Dendritic cell treated with granulocyte-macrophage colony-stimulating factor and Interleukin-4, amounts not matched to agents 40 ng/mL and 50 ng/mL, for 4 days (primary cell): ENCODE data around the gene TOP2B.

ENCODE experiments used
- H3K27ac Mint-ChIP-seq: one replicate; pipeline ENCODE4 v1.8.0; 2022; ENCODE audit warnings: mild to moderate bottlenecking, mixed read lengths
- H3K27me3 Mint-ChIP-seq: one replicate; pipeline ENCODE4 v1.8.0; 2022; ENCODE audit warnings: mild to moderate bottlenecking, mixed read lengths
- H3K36me3 Mint-ChIP-seq: one replicate; pipeline ENCODE4 v1.8.0; 2022; ENCODE audit warnings: low read depth, mixed read lengths
- H3K4me1 Mint-ChIP-seq: one replicate; pipeline ENCODE4 v1.8.0; 2022; ENCODE audit warnings: low read depth, mixed read lengths
- H3K4me3 Mint-ChIP-seq: one replicate; pipeline ENCODE4 v1.8.0; 2022; ENCODE audit warnings: mild to moderate bottlenecking, moderate library complexity, mixed read lengths
- H3K9me3 Mint-ChIP-seq: one replicate; pipeline ENCODE4 v1.8.0; 2022; ENCODE audit warnings: mixed read lengths
- intact Hi-C: fragments of 100-400 bp; cut with micrococcal nuclease; formaldehyde crosslinking; loops from one replicate; pipeline ENCODE4 v1.15.0; 2022

The TOP2B gene

DNA sequence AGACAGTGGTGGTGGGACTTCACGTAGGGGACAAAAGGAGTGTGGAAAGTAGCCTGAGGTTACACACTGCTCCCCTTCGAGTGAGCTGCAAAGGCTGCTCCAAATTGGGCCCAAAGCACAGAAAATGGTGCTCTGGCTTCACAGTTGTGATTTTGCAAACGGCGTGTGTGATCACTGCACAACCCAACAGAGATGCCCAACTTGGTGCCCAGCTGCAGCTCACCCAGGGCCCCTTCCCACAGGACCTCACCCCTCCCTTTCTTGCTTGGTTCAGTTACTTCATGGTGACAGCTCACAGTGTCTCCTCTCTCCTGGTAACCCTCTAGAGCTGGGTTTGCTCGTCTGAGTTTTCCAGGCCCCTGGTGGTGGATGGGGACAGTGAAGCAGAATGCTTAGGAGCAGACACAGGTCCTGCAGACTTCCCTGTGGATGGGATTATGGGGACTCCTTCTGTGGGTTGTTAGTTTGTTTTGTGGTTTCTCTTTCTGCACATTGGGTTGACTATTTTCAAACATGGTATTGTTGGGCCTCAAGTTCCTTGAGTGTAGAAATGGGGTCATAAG is 98.3 kb downstream of the TOP2B start:
- Mint-ChIP-seq H3K36me3 (no peaks in the 10 kb centered on the region), H3K27me3 (no peaks in the 10 kb centered on the region), H3K9me3 (no peaks in the 10 kb centered on the region), H3K27ac (no peak overlapping the region), H3K4me3 (no peak overlapping the region), H3K4me1 (no peaks in the 10 kb centered on the region)
- intact Hi-C loops = no loop called here

DNA sequence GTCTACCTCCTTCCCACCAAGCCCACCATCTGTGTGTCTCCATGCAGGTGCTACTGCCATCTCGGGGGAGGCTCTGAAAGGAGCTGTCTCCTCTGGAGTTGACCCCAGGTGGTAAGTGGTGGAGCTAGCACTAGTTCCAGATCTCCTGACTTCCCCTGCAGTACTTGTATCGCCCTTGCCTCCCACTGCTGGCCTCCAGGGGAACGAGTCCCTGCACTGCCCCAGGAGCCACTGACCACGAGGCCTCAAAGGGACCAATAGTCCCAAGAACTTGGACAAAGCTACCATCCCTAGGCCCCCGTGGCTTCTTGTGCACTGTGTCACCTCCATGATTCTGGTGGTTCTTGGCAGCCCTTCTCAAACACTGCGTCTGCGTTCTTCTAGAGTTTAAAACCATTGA is 98.9 kb downstream of the TOP2B start:
- Mint-ChIP-seq H3K27ac (no peak overlapping the region), H3K9me3 (no peaks in the 10 kb centered on the region), H3K4me3 (no peak overlapping the region), H3K4me1 (no peaks in the 10 kb centered on the region), H3K27me3 (no peaks in the 10 kb centered on the region), H3K36me3 (no peaks in the 10 kb centered on the region)
- intact Hi-C loops = no loop called here

DNA sequence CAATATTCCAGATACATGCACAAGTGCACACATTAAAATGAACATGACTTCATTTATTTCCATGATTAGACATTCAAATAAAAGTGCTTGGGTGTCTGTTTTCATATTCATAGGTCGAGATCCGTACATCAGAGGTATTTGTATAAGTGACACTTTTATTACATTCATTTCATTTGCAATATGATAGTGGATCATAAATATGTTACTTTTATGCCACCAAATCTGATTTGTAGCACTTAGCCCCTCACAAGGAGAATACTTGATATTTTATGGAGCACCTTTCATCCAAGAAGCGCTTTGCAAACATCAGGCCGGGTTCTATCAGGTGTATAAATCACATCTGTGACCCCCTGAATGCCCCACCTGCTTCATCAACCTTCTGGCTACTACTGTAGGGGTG is 100.6 kb downstream of the TOP2B start:
- Mint-ChIP-seq H3K4me3 (no peak overlapping the region), H3K27me3 (no peaks in the 10 kb centered on the region), H3K27ac (no peak overlapping the region), H3K4me1 (no peaks in the 10 kb centered on the region), H3K36me3 (no peaks in the 10 kb centered on the region), H3K9me3 (no peaks in the 10 kb centered on the region)
- intact Hi-C loops = no loop called here

GRCh38 chr3:25563601-25564000 is 101.1 kb downstream of the TOP2B start:
- Mint-ChIP-seq H3K4me3 (no peak overlapping the region), H3K36me3 (no peaks in the 10 kb centered on the region)

DNA sequence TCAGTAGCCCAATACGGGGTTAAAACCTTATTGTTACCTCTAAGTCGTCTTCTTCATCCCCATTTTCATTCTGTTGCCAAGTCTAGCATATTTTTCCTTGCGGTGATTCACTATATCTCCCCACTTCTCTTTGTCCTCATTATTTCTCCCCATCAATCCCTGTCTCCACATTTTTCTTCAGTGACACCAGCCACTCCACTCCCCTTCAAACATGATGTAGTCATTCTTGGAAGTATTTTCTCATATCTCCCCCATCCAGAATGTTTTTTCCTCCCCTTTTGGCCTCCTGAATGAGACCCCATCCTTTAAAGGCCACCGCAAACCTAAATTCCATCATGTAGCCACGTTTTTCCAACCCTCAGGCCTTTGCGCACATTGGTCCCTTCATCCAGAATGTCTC is 105.9 kb downstream of the TOP2B start:
- intact Hi-C loops = no loop called here
- H3K36me3 Mint-ChIP-seq = no peaks in the 10 kb centered on the region

More at GRCh38 chr3:25563601-25564000, 101.1 kb downstream of the TOP2B start:
- intact Hi-C loops = no loop called here
- Mint-ChIP-seq H3K27ac (no peak overlapping the region), H3K27me3 (no peaks in the 10 kb centered on the region), H3K4me1 (no peaks in the 10 kb centered on the region), H3K9me3 (no peaks in the 10 kb centered on the region)

GRCh38 chr3:25558121-25558520 is 106.6 kb downstream of the TOP2B start:
- H3K36me3 Mint-ChIP-seq = no peaks in the 10 kb centered on the region
- no peaks in the 10 kb centered on the region for H3K9me3 Mint-ChIP-seq
- no peak overlapping the region for H3K27ac Mint-ChIP-seq
- intact Hi-C loops = no loop called here
- no peaks in the 10 kb centered on the region for H3K27me3 Mint-ChIP-seq
- H3K4me1 Mint-ChIP-seq = no peaks in the 10 kb centered on the region
- no peak overlapping the region for H3K4me3 Mint-ChIP-seq

More for the DNA sequence above, 105.9 kb downstream of the TOP2B start:
- H3K27me3 Mint-ChIP-seq = no peaks in the 10 kb centered on the region
- H3K4me3 Mint-ChIP-seq = no peak overlapping the region
- H3K9me3 Mint-ChIP-seq = no peaks in the 10 kb centered on the region
- H3K4me1 Mint-ChIP-seq = no peaks in the 10 kb centered on the region
- H3K27ac Mint-ChIP-seq = no peak overlapping the region

DNA sequence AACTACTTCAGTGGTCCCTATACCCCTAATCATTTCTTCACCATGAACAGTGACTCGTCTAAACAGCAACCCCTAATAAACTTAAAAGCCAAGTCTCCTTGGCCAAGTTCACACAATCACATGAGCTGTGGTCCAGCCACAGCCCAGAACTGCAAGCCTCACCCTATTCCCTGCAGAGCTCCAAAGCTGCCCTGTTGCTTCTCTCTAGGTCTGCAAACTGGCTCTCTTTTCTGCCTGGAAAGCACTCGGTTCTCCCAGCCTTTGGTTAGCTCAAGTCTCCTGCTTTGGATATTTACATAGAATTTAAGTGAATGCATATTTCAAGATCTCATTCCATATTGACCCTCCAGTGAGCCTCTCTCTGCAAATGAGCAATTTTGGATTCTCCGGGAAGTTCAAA is 107.0 kb downstream of the TOP2B start:
- Mint-ChIP-seq H3K4me1 (no peaks in the 10 kb centered on the region), H3K4me3 (no peak overlapping the region), H3K9me3 (no peaks in the 10 kb centered on the region), H3K36me3 (no peaks in the 10 kb centered on the region), H3K27ac (no peak overlapping the region), H3K27me3 (no peaks in the 10 kb centered on the region)
- intact Hi-C loops = no loop called here

DNA sequence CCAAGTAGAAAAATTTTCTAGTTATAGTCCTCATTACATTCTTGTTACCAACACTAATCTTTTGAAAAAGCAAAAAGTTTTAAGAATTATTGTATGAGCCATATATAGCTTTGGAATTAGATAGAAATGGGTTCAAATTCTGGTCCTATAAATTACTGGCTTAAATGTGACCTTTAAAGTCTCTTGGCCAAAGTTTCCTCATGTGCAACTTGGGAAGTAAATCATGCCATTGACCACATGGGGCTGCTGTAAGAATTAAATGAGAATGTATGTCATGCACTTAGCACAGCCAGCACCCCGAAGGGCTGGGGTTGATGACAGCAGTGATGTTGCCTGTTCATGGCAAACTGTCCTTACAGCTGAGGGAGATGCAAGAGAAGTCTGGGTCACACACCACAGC is 108.3 kb downstream of the TOP2B start:
- Mint-ChIP-seq H3K9me3 (no peaks in the 10 kb centered on the region), H3K27me3 (no peaks in the 10 kb centered on the region), H3K36me3 (no peaks in the 10 kb centered on the region), H3K4me1 (no peaks in the 10 kb centered on the region), H3K4me3 (no peak overlapping the region), H3K27ac (no peak overlapping the region)
- intact Hi-C loops = no loop called here

DNA sequence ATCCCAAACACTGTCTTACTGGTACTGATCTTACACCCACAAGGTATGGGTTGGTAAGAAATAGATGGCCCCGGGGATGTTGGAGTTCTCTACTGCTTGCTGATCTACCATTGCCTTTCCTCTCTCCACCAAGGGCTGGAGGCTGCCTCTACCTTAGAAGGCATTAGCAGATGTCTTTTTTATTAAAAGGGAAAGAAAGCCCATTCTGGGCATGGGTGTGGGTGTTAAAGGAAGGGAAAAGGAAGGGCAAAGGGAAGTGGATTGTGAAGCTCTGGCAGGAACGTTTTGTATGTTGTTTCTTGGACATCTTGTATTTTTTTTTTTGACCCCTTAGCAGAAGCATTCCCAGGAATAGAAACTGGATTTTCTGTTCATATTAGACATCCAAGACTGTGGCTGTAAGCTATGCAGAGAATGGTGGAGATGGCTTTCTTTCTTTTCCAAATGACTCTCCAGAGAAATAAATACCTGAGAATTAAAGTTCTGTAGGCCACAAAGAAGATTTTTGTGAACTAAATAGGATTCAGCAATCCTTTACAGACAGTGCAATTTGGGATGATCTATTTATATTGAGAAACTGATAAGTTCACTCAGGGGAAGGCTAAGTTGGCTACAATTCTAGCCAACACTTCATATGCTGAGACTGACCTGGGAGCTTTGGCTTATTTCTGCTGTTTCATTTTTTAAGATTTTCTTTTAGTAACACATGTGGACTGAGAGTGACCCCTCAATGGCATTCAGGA is 108.8 kb downstream of the TOP2B start:
- Mint-ChIP-seq H3K4me1 (no peaks in the 10 kb centered on the region), H3K4me3 (no peak overlapping the region), H3K27ac (no peak overlapping the region), H3K27me3 (no peaks in the 10 kb centered on the region), H3K9me3 (no peaks in the 10 kb centered on the region), H3K36me3 (no peaks in the 10 kb centered on the region)
- intact Hi-C loops = no loop called here

GRCh38 chr3:25554376-25554775 is 110.3 kb downstream of the TOP2B start:
- no peak overlapping the region for H3K27ac Mint-ChIP-seq
- H3K4me3 Mint-ChIP-seq = no peak overlapping the region
- no peaks in the 10 kb centered on the region for H3K36me3 Mint-ChIP-seq
- H3K4me1 Mint-ChIP-seq = no peaks in the 10 kb centered on the region
- intact Hi-C loops = no loop called here
- no peaks in the 10 kb centered on the region for H3K27me3 Mint-ChIP-seq
- H3K9me3 Mint-ChIP-seq = no peaks in the 10 kb centered on the region

DNA sequence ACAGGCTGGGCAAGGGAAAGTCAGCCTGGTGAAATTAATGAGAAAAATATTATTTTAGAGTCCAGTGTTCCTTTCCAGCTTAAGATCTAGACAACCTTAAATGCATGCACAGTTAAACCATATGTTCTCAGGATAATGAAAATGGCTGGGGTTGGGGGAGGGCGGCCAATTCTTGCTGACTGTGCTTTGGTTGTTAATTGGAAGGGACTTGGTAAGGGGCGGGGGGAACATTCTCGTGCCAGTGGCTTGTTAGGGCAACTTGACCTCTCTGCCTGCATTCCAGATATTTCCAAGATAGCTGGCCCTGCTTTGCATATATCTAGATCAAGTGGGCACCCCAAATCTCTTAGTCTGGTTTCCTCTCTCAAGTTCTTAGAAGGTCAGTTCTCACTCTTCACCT is 112.5 kb downstream of the TOP2B start:
- no peaks in the 10 kb centered on the region for H3K27me3 Mint-ChIP-seq

GRCh38 chr3:25548836-25549235 is 115.9 kb downstream of the TOP2B start:
- H3K4me1 Mint-ChIP-seq = no peaks in the 10 kb centered on the region
- intact Hi-C loops = no loop called here
- no peaks in the 10 kb centered on the region for H3K9me3 Mint-ChIP-seq
- H3K27me3 Mint-ChIP-seq = peaks cover 3% of the 10 kb centered on the region
- H3K27ac Mint-ChIP-seq = no peak overlapping the region
- no peaks in the 10 kb centered on the region for H3K36me3 Mint-ChIP-seq
- H3K4me3 Mint-ChIP-seq = no peak overlapping the region

More for the DNA sequence above, 112.5 kb downstream of the TOP2B start:
- H3K4me1 Mint-ChIP-seq = no peaks in the 10 kb centered on the region
- H3K9me3 Mint-ChIP-seq = no peaks in the 10 kb centered on the region
- intact Hi-C loops = no loop called here
- H3K4me3 Mint-ChIP-seq = no peak overlapping the region
- no peak overlapping the region for H3K27ac Mint-ChIP-seq
- H3K36me3 Mint-ChIP-seq = no peaks in the 10 kb centered on the region

DNA sequence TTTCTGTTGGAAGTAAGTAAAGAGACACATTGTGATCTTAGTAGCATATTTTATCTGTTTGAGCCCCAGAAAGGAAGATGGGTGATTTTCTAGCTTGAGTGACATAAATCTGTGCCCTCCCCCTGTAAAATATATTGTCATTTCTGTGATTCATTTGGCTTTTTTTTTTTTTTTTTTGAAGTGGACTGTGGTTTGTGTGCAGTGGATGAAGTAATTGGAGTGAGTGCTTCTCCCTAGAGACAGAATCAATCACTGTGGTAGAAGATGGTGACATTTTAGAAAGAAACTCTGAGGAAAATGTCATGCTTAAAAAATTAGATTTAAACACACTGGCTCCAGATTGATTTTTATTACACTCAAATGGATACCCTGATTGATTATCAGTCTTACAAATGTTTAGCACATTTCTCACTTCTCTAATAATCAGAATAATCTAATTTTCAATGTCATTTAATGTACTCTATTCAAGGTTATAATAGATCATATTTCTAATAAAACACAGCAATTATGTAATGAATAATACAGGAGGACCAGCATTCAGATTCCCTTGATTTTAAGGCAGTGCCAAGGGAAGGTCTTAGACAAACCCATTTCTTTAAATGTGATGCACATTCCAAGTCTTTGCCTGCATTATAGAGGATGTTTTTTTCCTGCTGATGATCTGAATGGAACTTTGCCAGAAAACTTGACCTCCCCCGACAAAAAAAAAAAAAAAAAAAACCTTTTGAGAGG is 116.6 kb downstream of the TOP2B start:
- Mint-ChIP-seq H3K27me3 (peaks cover 3% of the 10 kb centered on the region), H3K9me3 (no peaks in the 10 kb centered on the region), H3K36me3 (no peaks in the 10 kb centered on the region), H3K4me1 (no peaks in the 10 kb centered on the region), H3K27ac (no peak overlapping the region), H3K4me3 (no peak overlapping the region)
- intact Hi-C loops = no loop called here
